NCI-H2081 treated with DMSO at 0.1 percent for 48 hours (cell line): ENCODE data around the gene VPS37B.

Experiments
- DNase-seq: peaks from one replicate; lab custom pipeline; 2025; lab: John Stamatoyannopoulos, UW

The VPS37B gene

GRCh38 chr12:122866379-122866778 lies 29.5 kb downstream of the VPS37B start:
- DNase-seq: no peak

GRCh38 chr12:122865268-122866231 lies 30.4 kb downstream of the VPS37B start:
- no peak for DNase-seq

- DNase-seq: no peak
Observed at GRCh38 chr12:122864894-122865253, 31.1 kb downstream of the VPS37B start.

GRCh38 chr12:122862872-122863701 lies 32.8 kb downstream of the VPS37B start:
- DNase-seq: no peak

GRCh38 chr12:122862110-122862634 lies 33.8 kb downstream of the VPS37B start:
- DNase-seq: no peak

- DNase-seq: no peak
Observed at GRCh38 chr12:122861587-122861970, 34.3 kb downstream of the VPS37B start.

- DNase-seq: no peak
Observed at GRCh38 chr12:122860854-122861586, 34.9 kb downstream of the VPS37B start.

- DNase-seq: no peak
Observed at GRCh38 chr12:122860040-122860853, 35.7 kb downstream of the VPS37B start.

- DNase-seq: no peak
Observed at GRCh38 chr12:122859303-122860039, 36.5 kb downstream of the VPS37B start.

- DNase-seq: no peak
Observed at GRCh38 chr12:122858591-122859302, 37.2 kb downstream of the VPS37B start.

- DNase-seq: no peak
Observed at GRCh38 chr12:122858171-122858570, 37.8 kb downstream of the VPS37B start.

GRCh38 chr12:122856999-122857671 lies 38.8 kb downstream of the VPS37B start:
- DNase-seq: no peak

GRCh38 chr12:122855928-122856831 lies 39.7 kb downstream of the VPS37B start:
- no peak for DNase-seq

GRCh38 chr12:122855071-122855829 lies 40.7 kb downstream of the VPS37B start:
- no peak for DNase-seq

GRCh38 chr12:122854554-122854953 lies 41.4 kb downstream of the VPS37B start:
- DNase-seq: no peak

- no peak for DNase-seq
Observed at GRCh38 chr12:122853582-122854245, 42.2 kb downstream of the VPS37B start.
